Testis (tissue), 2 donors: ENCODE measurements around the gene MEP1B.

Experiments
- CTCF ChIP-seq, 3 experiments: fragments of 450-650 bp in 2 of 3; fragments of 200-600 bp in 1 of 3; sonication (generic) in 1 of 3; IDR thresholded peaks; one replicate each; pipeline ENCODE4 v1.5.1; 2016 to 2019; ENCODE audit warnings: antibody characterized with exemption in 3 of 3, mild to moderate bottlenecking in 2 of 3, moderate library complexity in 1 of 3
- POLR2A ChIP-seq: fragments of 450-650 bp; IDR thresholded peaks from one replicate; pipeline ENCODE4 v1.6.1; 2017; ENCODE audit warnings: antibody characterized with exemption, mild to moderate bottlenecking, moderate library complexity

DNA sequence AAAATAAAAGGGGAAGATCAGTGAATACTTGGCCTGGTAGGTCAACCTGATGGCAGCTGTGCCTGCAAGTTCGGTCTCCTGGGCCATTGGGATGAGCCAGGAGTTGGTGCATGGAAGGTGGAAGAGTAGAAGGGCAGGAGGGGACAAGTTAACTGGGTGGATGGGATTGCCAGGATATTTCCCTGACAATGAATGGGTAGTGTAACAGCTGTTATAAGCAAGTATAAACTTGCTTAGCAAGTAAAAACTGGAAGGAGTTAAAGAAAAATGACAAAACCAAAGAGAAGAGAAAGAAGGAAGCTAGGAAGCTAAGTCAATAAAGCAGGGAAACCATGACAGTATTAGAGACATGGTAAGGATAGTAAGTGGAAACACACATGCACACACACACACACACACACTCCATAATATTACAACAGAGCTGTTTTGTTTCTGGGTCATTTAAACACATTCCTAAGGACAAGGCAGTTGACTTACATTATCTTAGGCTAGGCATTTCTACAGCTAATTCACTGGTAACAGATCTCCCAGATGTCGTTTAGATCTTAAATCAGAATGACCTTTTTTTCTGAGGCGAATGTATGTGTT lies 29.7 kb downstream of the MEP1B start:
- TF ChIP-seq CTCF (IDR thresholded peaks at IDR 0.05): no peak
- TF ChIP-seq POLR2A: no peak
